AG04450 (cell line): ENCODE data around the gene TDRD9. TPM values are rescaled to one million over a fixed set of nuclear protein-coding genes. Genes with fewer than 3 reads are reported as not detected.

Experiments used
- CTCF ChIA-PET: fragments of 300-600, 350-600 bp; formaldehyde crosslinking; extraction: SDS; loops from one replicate; lab custom pipeline; 2022; ENCODE audit warnings: antibody characterized with exemption, inconsistent platforms; lab: Charles Lee
- POLR2A ChIA-PET: fragments of 350-600 bp; formaldehyde crosslinking; extraction: SDS; loops from one replicate; lab custom pipeline; 2021; ENCODE audit warnings: antibody characterized with exemption, inconsistent platforms; lab: Yijun Ruan, JAX
- DNase-seq: peaks from one replicate; pipeline ENCODE4 v3.0.0-alpha.2; 2011; ENCODE audit warnings: low read depth, low spot score
- H3K27ac ChIP-seq: one replicate; pipeline ENCODE4 v1.5.1; 2012; ENCODE audit warnings: low read depth, low read length, control low read depth
- H3K27me3 ChIP-seq: one replicate; pipeline ENCODE4 v1.6.0; 2012; ENCODE audit warnings: low read length; ENCODE audit not compliant: control insufficient read depth, insufficient read depth
- H3K4me3 ChIP-seq: 2 replicates; pipeline ENCODE4 v1.5.1; 2011; ENCODE audit warnings: mild to moderate bottlenecking, low read depth, low read length, control low read depth
- H3K9me3 ChIP-seq: 2 replicates; pipeline ENCODE4 v1.5.1; 2012; ENCODE audit warnings: low read length; ENCODE audit not compliant: control insufficient read depth, insufficient read depth
- polyA plus RNA-seq: library from polyadenylated mRNA; depleted of rRNA; stranded (reverse); fragments of >200 nt; gene quantifications from 2 replicates; pipeline ENCODE4 v1.2.3, GENCODE V29; 2011
- TF ChIP-seq, protein P1 (sequence below): IDR thresholded peaks from 2 replicates; pipeline ENCODE4 v1.5.1; 2011; ENCODE audit warnings: low read depth, low read length, control low read depth, inconsistent platforms

TDRD9 gene
- polyA plus RNA-seq, 1 experiment = 0.05 TPM

- POLR2A ChIA-PET = no interaction called here
- Histone ChIP-seq H3K9me3 (no peaks in the 10 kb centered on the region), H3K27me3 (peaks cover 3% of the 10 kb centered on the region), H3K4me3 (no peak overlapping the region), H3K27ac (no peak overlapping the region)
- DNase-seq = no peak
- CTCF ChIA-PET = no interaction called here
- TF ChIP-seq, protein P1, sequence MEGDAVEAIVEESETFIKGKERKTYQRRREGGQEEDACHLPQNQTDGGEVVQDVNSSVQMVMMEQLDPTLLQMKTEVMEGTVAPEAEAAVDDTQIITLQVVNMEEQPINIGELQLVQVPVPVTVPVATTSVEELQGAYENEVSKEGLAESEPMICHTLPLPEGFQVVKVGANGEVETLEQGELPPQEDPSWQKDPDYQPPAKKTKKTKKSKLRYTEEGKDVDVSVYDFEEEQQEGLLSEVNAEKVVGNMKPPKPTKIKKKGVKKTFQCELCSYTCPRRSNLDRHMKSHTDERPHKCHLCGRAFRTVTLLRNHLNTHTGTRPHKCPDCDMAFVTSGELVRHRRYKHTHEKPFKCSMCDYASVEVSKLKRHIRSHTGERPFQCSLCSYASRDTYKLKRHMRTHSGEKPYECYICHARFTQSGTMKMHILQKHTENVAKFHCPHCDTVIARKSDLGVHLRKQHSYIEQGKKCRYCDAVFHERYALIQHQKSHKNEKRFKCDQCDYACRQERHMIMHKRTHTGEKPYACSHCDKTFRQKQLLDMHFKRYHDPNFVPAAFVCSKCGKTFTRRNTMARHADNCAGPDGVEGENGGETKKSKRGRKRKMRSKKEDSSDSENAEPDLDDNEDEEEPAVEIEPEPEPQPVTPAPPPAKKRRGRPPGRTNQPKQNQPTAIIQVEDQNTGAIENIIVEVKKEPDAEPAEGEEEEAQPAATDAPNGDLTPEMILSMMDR = no peak
Observed at GRCh38 chr14:103995876-103996275, 67.6 kb downstream of the TDRD9 start.

DNA sequence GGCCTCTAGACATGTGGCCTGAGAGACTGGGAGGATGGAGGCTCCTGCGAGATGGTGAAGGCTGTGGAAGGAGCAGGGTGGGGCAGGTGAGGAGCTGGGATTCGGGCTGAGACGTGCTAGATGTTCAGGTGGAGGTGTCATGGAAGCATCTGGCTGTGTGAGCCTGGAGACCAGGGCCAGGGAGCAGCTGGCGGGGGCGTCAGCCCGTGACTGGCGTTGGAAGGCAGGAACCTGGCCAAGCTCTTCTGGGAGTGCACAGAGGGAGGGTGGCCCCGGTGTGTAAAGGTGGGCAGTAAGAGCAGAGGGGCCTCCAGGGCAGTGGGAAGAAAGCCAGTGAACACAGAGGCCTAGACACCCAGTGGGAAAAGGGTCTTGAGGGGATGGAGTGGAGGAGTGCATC, 69.1 kb downstream of the TDRD9 start:
- CTCF ChIA-PET = no interaction called here
- Histone ChIP-seq H3K27ac (no peak overlapping the region), H3K9me3 (no peaks in the 10 kb centered on the region), H3K4me3 (no peak overlapping the region), H3K27me3 (peaks cover 3% of the 10 kb centered on the region)
- DNase-seq = no peak
- POLR2A ChIA-PET = no interaction called here
- TF ChIP-seq, protein P1 = no peak

GRCh38 chr14:103998027-103998426, 69.8 kb downstream of the TDRD9 start:
- CTCF ChIA-PET = no interaction called here
- TF ChIP-seq, protein P1 = no peak
- no peak for DNase-seq
- Histone ChIP-seq H3K27me3 (peaks cover 3% of the 10 kb centered on the region), H3K4me3 (no peak overlapping the region), H3K27ac (no peak overlapping the region), H3K9me3 (no peaks in the 10 kb centered on the region)
- POLR2A ChIA-PET = no interaction called here

GRCh38 chr14:103999795-104000440, 71.7 kb downstream of the TDRD9 start:
- no peak overlapping the region for H3K27ac ChIP-seq
- TF ChIP-seq, protein P1 = no peak
- CTCF ChIA-PET = no interaction called here
- H3K9me3 ChIP-seq = no peaks in the 10 kb centered on the region
- no peak for DNase-seq
- POLR2A ChIA-PET = interaction anchor here (0.6 kb wide), 1 partner anchor 23 kb away, joined by 3 read pairs; no protein-coding TSS in a partner anchor
- no peak overlapping the region for H3K4me3 ChIP-seq
- peaks cover 3% of the 10 kb centered on the region for H3K27me3 ChIP-seq

DNA sequence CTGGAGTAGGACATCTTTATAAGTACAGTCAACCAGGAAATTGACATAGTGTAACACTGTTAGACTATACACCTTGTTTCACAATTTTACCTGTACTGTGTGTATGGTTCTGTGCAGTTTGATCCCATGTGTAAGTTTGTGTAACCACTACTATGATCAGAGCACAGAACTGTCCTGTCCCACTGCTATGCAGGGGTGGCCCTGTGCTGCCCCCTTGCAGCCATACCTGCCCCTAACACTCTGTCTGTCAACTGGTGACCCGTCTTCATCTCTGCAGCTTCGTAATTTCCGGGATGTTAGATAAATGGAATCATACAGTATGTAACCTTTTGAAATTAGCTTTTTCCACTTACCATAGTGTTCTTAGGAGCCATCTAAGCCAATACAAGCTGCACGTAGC, 72.7 kb downstream of the TDRD9 start:
- ChIA-PET CTCF (interaction anchor here (1.7 to 1.8 kb wide), 2 partner anchors 9 to 193 kb away, joined by 4 read pairs; no protein-coding TSS in a partner anchor), POLR2A (no interaction called here)

More for the DNA sequence above, 72.7 kb downstream of the TDRD9 start:
- no peak overlapping the region for H3K4me3 ChIP-seq
- peaks cover 3% of the 10 kb centered on the region for H3K27me3 ChIP-seq
- H3K27ac ChIP-seq = no peak overlapping the region
- TF ChIP-seq, protein P1 = no peak
- DNase-seq = no peak
- H3K9me3 ChIP-seq = no peaks in the 10 kb centered on the region
